22Rv1 (cell line): ENCODE data around the gene SLIT3.

Experiments used
- ZFX ChIP-seq: fragments of 450-650 bp; IDR thresholded peaks from 2 replicates; pipeline ENCODE4 v1.6.1; 2017; ENCODE audit warnings: antibody characterized with exemption, borderline replicate concordance
- TF ChIP-seq, protein P1 (sequence below): fragments of 450-650 bp; IDR thresholded peaks from 2 replicates; pipeline ENCODE4 v1.5.1; 2017; ENCODE audit warnings: mild to moderate bottlenecking

DNA sequence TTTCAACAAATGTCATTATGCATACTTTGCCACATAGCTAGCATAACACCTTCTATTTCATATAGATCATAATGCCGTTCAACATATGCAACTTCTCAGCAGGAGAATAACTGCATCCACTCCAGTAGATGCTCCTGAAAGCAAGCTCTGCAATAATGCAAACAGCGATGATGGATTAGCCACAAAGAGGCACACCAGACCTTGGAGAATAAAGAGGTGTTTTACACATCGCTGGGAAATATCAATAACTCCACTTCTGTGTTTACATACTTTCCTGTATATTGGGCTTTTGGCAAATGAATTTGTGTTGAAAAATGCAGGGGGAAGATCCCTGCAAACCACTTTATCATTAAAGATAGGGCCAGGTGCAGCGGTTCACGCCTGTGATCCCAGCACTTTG, 450.3 kb downstream of the SLIT3 start:
- TF ChIP-seq, protein P1, sequence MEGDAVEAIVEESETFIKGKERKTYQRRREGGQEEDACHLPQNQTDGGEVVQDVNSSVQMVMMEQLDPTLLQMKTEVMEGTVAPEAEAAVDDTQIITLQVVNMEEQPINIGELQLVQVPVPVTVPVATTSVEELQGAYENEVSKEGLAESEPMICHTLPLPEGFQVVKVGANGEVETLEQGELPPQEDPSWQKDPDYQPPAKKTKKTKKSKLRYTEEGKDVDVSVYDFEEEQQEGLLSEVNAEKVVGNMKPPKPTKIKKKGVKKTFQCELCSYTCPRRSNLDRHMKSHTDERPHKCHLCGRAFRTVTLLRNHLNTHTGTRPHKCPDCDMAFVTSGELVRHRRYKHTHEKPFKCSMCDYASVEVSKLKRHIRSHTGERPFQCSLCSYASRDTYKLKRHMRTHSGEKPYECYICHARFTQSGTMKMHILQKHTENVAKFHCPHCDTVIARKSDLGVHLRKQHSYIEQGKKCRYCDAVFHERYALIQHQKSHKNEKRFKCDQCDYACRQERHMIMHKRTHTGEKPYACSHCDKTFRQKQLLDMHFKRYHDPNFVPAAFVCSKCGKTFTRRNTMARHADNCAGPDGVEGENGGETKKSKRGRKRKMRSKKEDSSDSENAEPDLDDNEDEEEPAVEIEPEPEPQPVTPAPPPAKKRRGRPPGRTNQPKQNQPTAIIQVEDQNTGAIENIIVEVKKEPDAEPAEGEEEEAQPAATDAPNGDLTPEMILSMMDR, result no peak
- no peak for TF ChIP-seq ZFX
